HFFc6 (cell line): ENCODE measurements around the gene ALDH3B2. TPM values are rescaled to one million over a fixed set of nuclear protein-coding genes. Genes with fewer than 3 reads are reported as not detected.

Experiments
- DNase-seq: peaks from one replicate; pipeline ENCODE4 v3.0.0-alpha.2; 2018
- H3K27ac Mint-ChIP-seq: 2 replicates; pipeline ENCODE4 v1.8.0; 2020; ENCODE audit warnings: mild to moderate bottlenecking, mixed read lengths
- H3K27me3 Mint-ChIP-seq: 2 replicates; pipeline ENCODE4 v1.8.0; 2021; ENCODE audit warnings: mild to moderate bottlenecking, moderate library complexity, mixed read lengths; ENCODE audit not compliant: insufficient read depth
- H3K36me3 Mint-ChIP-seq: 2 replicates; pipeline ENCODE4 v1.8.0; 2021; ENCODE audit warnings: low read depth, mixed read lengths
- H3K4me1 Mint-ChIP-seq: 2 replicates; pipeline ENCODE4 v1.8.0; 2020; ENCODE audit warnings: low read depth, mixed read lengths
- H3K4me3 Mint-ChIP-seq: 2 replicates; pipeline ENCODE4 v1.8.0; 2020; ENCODE audit warnings: mild to moderate bottlenecking, moderate library complexity, mixed read lengths
- H3K9me3 Mint-ChIP-seq: 2 replicates; pipeline ENCODE4 v1.8.0; 2020; ENCODE audit warnings: mild to moderate bottlenecking, mixed read lengths
- CTCF ChIP-seq: fragments of 200-600 bp; sonication (generic); IDR thresholded peaks from 2 replicates; pipeline ENCODE4 v1.5.0; 2021; ENCODE audit warnings: antibody characterized with exemption, mild to moderate bottlenecking
- total RNA-seq, 6 experiments: library from RNA; stranded (reverse); fragmentation: NEBNext Ultra II Directional; extraction: Animal tissue kit (Norgen Biotek cat#: 25700); gene quantifications; 2 replicates in 1 of 6; 3 replicates in 5 of 6; pipeline ENCODE4 v1.2.3, GENCODE V29; 2021

Gene ALDH3B2
- total RNA-seq, 6 experiments from 2014 or later: not detected

- no peak overlapping the region for H3K27ac Mint-ChIP-seq
- peaks cover 10% of the 10 kb centered on the region for H3K36me3 Mint-ChIP-seq
- peaks cover 30% of the 10 kb centered on the region for H3K4me1 Mint-ChIP-seq
- H3K27me3 Mint-ChIP-seq: peaks cover 36% of the 10 kb centered on the region
- no peak overlapping the region for H3K4me3 Mint-ChIP-seq
- TF ChIP-seq CTCF: no peak
- peaks cover 15% of the 10 kb centered on the region for H3K9me3 Mint-ChIP-seq
- no peak for DNase-seq
Measured at GRCh38 chr11:67697846-67698245, 23.4 kb upstream of the ALDH3B2 start.

DNA sequence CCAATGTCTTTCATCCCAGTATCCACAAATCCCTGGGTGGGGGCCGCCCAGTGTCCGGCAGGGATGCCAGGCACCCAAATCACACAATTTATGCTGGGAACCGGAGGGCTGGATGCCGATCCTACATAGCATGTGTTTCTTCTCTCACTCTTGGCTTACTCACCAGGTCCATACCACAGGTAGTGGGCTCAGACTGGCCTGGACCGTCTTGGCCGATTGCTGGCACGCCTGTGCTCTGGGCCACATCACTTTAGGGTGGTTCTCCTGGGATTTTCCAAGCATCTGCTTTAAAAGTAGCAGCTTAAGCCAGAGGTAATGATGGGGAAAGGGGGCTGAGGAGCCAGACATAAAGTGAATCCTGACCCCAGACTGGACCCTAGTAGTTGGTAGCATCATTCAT lies 22.6 kb upstream of the ALDH3B2 start:
- H3K9me3 Mint-ChIP-seq: peaks cover 15% of the 10 kb centered on the region

GRCh38 chr11:67695606-67696005 lies 21.2 kb upstream of the ALDH3B2 start:
- Mint-ChIP-seq H3K27ac (no peak overlapping the region), H3K36me3 (peaks cover 6% of the 10 kb centered on the region), H3K27me3 (peaks cover 38% of the 10 kb centered on the region), H3K4me1 (peaks cover 17% of the 10 kb centered on the region), H3K4me3 (no peak overlapping the region), H3K9me3 (peaks cover 15% of the 10 kb centered on the region)
- no peak for TF ChIP-seq CTCF
- DNase-seq: no peak

More for the DNA sequence above, 22.6 kb upstream of the ALDH3B2 start:
- H3K27me3 Mint-ChIP-seq: peaks cover 36% of the 10 kb centered on the region
- H3K36me3 Mint-ChIP-seq: peaks cover 10% of the 10 kb centered on the region
- H3K4me1 Mint-ChIP-seq: peaks cover 27% of the 10 kb centered on the region
- no peak for DNase-seq
- no peak overlapping the region for H3K27ac Mint-ChIP-seq
- no peak overlapping the region for H3K4me3 Mint-ChIP-seq
- no peak for TF ChIP-seq CTCF

GRCh38 chr11:67694875-67695555 lies 20.6 kb upstream of the ALDH3B2 start:
- Mint-ChIP-seq H3K27ac (no peak overlapping the region), H3K4me3 (no peak overlapping the region), H3K4me1 (peaks cover 11% of the 10 kb centered on the region), H3K9me3 (peaks cover 9% of the 10 kb centered on the region), H3K36me3 (peaks cover 6% of the 10 kb centered on the region), H3K27me3 (peaks cover 36% of the 10 kb centered on the region)
- no peak for DNase-seq
- TF ChIP-seq CTCF: no peak

DNA sequence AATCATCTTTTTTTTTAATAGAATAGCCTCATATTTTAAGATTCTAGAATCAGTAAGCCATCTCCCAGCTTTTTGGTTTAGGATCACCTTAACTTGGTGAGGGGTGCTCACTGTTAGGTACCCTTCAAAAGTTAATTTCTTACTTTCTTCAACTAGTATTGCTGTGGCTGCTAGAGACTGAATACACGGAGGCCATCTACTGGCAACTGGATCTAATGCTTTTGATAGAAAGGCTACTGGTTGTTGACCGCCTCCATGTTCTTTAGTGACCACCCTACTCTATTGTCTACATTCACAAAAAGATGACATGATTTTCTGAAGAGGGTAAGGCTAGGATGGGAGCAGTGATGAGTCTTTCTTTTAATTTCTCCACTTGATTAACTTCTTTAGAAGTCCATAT lies 16.7 kb upstream of the ALDH3B2 start:
- no peak for DNase-seq
- TF ChIP-seq CTCF: 0 out of 2 replicates have a peak, but pooled peaks have one; percentile 23
- Mint-ChIP-seq H3K36me3 (no peaks in the 10 kb centered on the region), H3K9me3 (no peaks in the 10 kb centered on the region), H3K27me3 (peaks cover 33% of the 10 kb centered on the region), H3K4me3 (no peak overlapping the region), H3K27ac (no peak overlapping the region), H3K4me1 (no peaks in the 10 kb centered on the region; the same call in 1 of the 2 replicates)
